HPDE6-E6E7 (cell line): ENCODE measurements around the gene B4GALT2.

Experiments
- DNase-seq: peaks from one replicate; pipeline ENCODE4 v3.0.0; 2011; ENCODE audit warnings: missing footprints; ENCODE audit errors: extremely low spot score

The B4GALT2 gene

GRCh38 chr1:43946236-43947060, 32.6 kb upstream of the B4GALT2 start, which contains the start of gene IPO13:
Gene IPO13, plus strand, starts transcription at chr1:43946950. Its CDS starts 651 bp downstream, at chr1:43947601.
- peak; percentile 94 for DNase-seq

- DNase-seq: no peak
Observed at GRCh38 chr1:43947061-43947873, 31.7 kb upstream of the B4GALT2 start.

GRCh38 chr1:43947874-43948437, 31.1 kb upstream of the B4GALT2 start:
- no peak for DNase-seq

GRCh38 chr1:43949678-43950077, 29.3 kb upstream of the B4GALT2 start:
- no peak for DNase-seq

GRCh38 chr1:43951021-43951985, 27.7 kb upstream of the B4GALT2 start:
- DNase-seq: no peak

- no peak for DNase-seq
Observed at GRCh38 chr1:43952731-43953346, 26.2 kb upstream of the B4GALT2 start.

- DNase-seq: no peak
Observed at GRCh38 chr1:43953361-43953760, 25.6 kb upstream of the B4GALT2 start.

- DNase-seq: no peak
Observed at GRCh38 chr1:43954036-43954435, 25.0 kb upstream of the B4GALT2 start.

- DNase-seq: no peak
Observed at GRCh38 chr1:43956234-43956633, 22.8 kb upstream of the B4GALT2 start.

GRCh38 chr1:43957407-43958040, 21.5 kb upstream of the B4GALT2 start:
- no peak for DNase-seq

GRCh38 chr1:43958351-43959255, 20.4 kb upstream of the B4GALT2 start:
- no peak for DNase-seq

GRCh38 chr1:43960798-43961197, 18.2 kb upstream of the B4GALT2 start:
- no peak for DNase-seq

GRCh38 chr1:43961692-43962091, 17.3 kb upstream of the B4GALT2 start:
- DNase-seq: no peak

- no peak for DNase-seq
Observed at GRCh38 chr1:43962324-43962723, 16.7 kb upstream of the B4GALT2 start.

GRCh38 chr1:43963006-43963405, 16.0 kb upstream of the B4GALT2 start:
- DNase-seq: no peak

- no peak for DNase-seq
Observed at GRCh38 chr1:43963890-43964289, 15.1 kb upstream of the B4GALT2 start.

GRCh38 chr1:43965316-43965715, 13.7 kb upstream of the B4GALT2 start:
- DNase-seq: no peak

GRCh38 chr1:43968348-43968948, 10.6 kb upstream of the B4GALT2 start:
- DNase-seq: no peak

- DNase-seq: no peak
Observed at GRCh38 chr1:43969416-43969745, 9.6 kb upstream of the B4GALT2 start.
